K562 (cell line): ENCODE results near the gene OCSTAMP. TPM values are rescaled to one million over a fixed set of nuclear protein-coding genes. Genes with fewer than 3 reads are reported as not detected.

Experiments used
- BCOR ChIP-seq: fragments of 450-650 bp; IDR thresholded peaks from 2 replicates; pipeline ENCODE4 v1.6.1; 2016
- CBFA2T3 ChIP-seq: fragments of 450-650 bp; IDR thresholded peaks from 2 replicates; pipeline ENCODE4 v1.6.1; 2017
- FIP1L1 ChIP-seq: fragments of 200-400 bp; formaldehyde crosslinking; IDR thresholded peaks from 2 replicates; pipeline ENCODE4 v1.6.1; 2018; ENCODE audit warnings: mild to moderate bottlenecking, low read depth, low read length; ENCODE audit not compliant: poor library complexity, severe bottlenecking
- HBP1 ChIP-seq: fragments of 450-650 bp; formaldehyde crosslinking; IDR thresholded peaks from 2 replicates; pipeline ENCODE4 v1.4.0; 2022; ENCODE audit warnings: missing genetic modification characterization
- MCM2 ChIP-seq: fragments of 450-650 bp; IDR thresholded peaks from 2 replicates; pipeline ENCODE4 v1.6.1; 2017; ENCODE audit warnings: low read depth, mild to moderate bottlenecking
- PBX2 ChIP-seq, 2 experiments: IDR thresholded peaks in 1 of 2; conservative IDR thresholded peaks in 1 of 2; 2 replicates each; pipeline ENCODE4 v1.6.1; 2016; ENCODE audit warnings: low read depth in 2 of 2, mild to moderate bottlenecking in 1 of 2, missing compliant biosample characterization in 1 of 2, missing genetic modification characterization in 1 of 2, moderate library complexity in 1 of 2
- PCBP1 ChIP-seq: fragments of 200-400 bp; formaldehyde crosslinking; IDR thresholded peaks from 2 replicates; pipeline ENCODE4 v1.6.1; 2018; ENCODE audit warnings: mild to moderate bottlenecking, low read depth, low read length; ENCODE audit not compliant: poor library complexity, severe bottlenecking
- RB1 ChIP-seq: fragments of 450-650 bp; IDR thresholded peaks from 2 replicates; pipeline ENCODE4 v1.6.1; 2017; ENCODE audit warnings: low read depth, mild to moderate bottlenecking
- SMAD4 ChIP-seq: fragments of 250-450 bp; sonication (Bioruptor Pico); conservative IDR thresholded peaks from 2 replicates; pipeline ENCODE4 v1.8.0; 2021; ENCODE audit warnings: inconsistent platforms, mild to moderate bottlenecking, moderate library complexity
- SMARCC2 ChIP-seq: fragments of 450-650 bp; IDR thresholded peaks from 2 replicates; pipeline ENCODE4 v1.6.1; 2017; ENCODE audit warnings: antibody characterized with exemption, moderate library complexity, mild to moderate bottlenecking, low read depth
- SRSF1 ChIP-seq: fragments of 200-400 bp; formaldehyde crosslinking; IDR thresholded peaks from 2 replicates; pipeline ENCODE4 v1.6.1; 2017; ENCODE audit warnings: mild to moderate bottlenecking, low read depth, low read length, moderate library complexity
- SUPT5H ChIP-seq: fragments of 450-650 bp; IDR thresholded peaks from 2 replicates; pipeline ENCODE4 v1.6.1; 2016
- ZBTB34 ChIP-seq: fragments of 250-450 bp; sonication (Bioruptor Pico); IDR thresholded peaks from 2 replicates; pipeline ENCODE4 v1.8.0; 2021; ENCODE audit warnings: mild to moderate bottlenecking, moderate library complexity
- ZFP36 ChIP-seq: fragments of 150-350 bp; IDR thresholded peaks from 2 replicates; pipeline ENCODE4 v1.6.1; 2018; ENCODE audit warnings: low read length, low read depth; ENCODE audit not compliant: partially characterized antibody
- ZFX ChIP-seq: sonication (generic); formaldehyde crosslinking; IDR thresholded peaks from 2 replicates; pipeline ENCODE4 v1.8.0; 2022; ENCODE audit warnings: mild to moderate bottlenecking, missing genetic modification reagents, moderate library complexity
- ZNF133 ChIP-seq: fragments of 250-450 bp; sonication (Bioruptor Pico); IDR thresholded peaks from 2 replicates; pipeline ENCODE4 v1.4.0; 2020; ENCODE audit warnings: mild to moderate bottlenecking
- ZNF512 ChIP-seq: IDR thresholded peaks from 2 replicates; pipeline ENCODE4 v1.6.1; 2016; ENCODE audit warnings: missing genetic modification characterization, missing compliant biosample characterization
- polyA plus RNA-seq, 8 experiments: library from polyadenylated mRNA; depleted of rRNA in 4 of 8; stranded (reverse) in 5 of 8; unstranded in 3 of 8; fragments of >200 nt; fragmentation: Nextera tagmentation in 2 of 8; fragmentation: Illumina TruSeq in 1 of 8; extraction: Ambion mirVana in 2 of 8; extraction: Trizol in 1 of 8; gene quantifications; 2 replicates each; pipeline versions ENCODE4 v1.2.1 to v1.2.3, GENCODE V29; 2011 to 2014; ENCODE audit warnings: inconsistent platforms in 1 of 8, missing spikeins in 1 of 8
- total RNA-seq, 7 experiments: library from RNA; depleted of rRNA in 6 of 7; stranded (reverse); fragments of >200 nt in 6 of 7; fragmentation: Illumina TruSeq in 2 of 7; extraction: Trizol in 2 of 7; gene quantifications; 2 replicates each; pipeline versions ENCODE4 v1.2.1 to v1.2.3, GENCODE V29; 2011 to 2021; ENCODE audit warnings: low replicate concordance in 1 of 7

Gene OCSTAMP
- total and polyA plus RNA-seq, 9 of the 15 experiments (the other 6 are each of a cell fraction or from before 2014, with no cell fraction given), result not detected

GRCh38 chr20:46588532-46589511, 38.4 kb upstream of the OCSTAMP start (continued):
- TF ChIP-seq ZFX (no peak), SUPT5H (no peak), MCM2 (no peak), PCBP1 (no peak), CBFA2T3 (peak; percentile 58), RB1 (no peak), SMARCC2 (no peak), ZNF133 (CRISPR knock-in tag) (no peak), ZNF512 (no peak), FIP1L1 (no peak), BCOR (peak; percentile 79), ZBTB34 (CRISPR knock-in tag) (no peak), PBX2 (CRISPR knock-in tag; IDR thresholded peaks at IDR 0.05; ENCODE audit: low read depth) (no peak), PBX2 (tag; conservative IDR thresholded peaks at IDR 0.05; ENCODE audit: low read depth) (no peak), SRSF1 (no peak), ZFP36 (peak; percentile 51), SMAD4 (no peak), HBP1 (CRISPR knock-in tag) (no peak)
